GM19239 (cell line): ENCODE measurements around the gene RASAL3.
"Not testable (repeated sequence)": the region's sequence is repeated elsewhere in the genome, so short reads cannot be mapped to it uniquely, and the experiment has no call there.

Experiments used
- DNase-seq: peaks from one replicate; pipeline ENCODE4 v3.0.0; 2011; ENCODE audit warnings: low spot score; ENCODE audit not compliant: insufficient read length
- FAIRE-seq: peaks from 2 replicates; lab custom pipeline; 2011; peaks lifted over from hg19 to GRCh38; lab: Jason Lieb, UNC

Gene RASAL3

GRCh38 chr19:15464394-15465385 is at the start of gene RASAL3:
TSS of gene RASAL3 (minus strand) at chr19:15464544. CDS start at chr19:15464358, 186 bp downstream.
- FAIRE-seq (peak; percentile 97), DNase-seq (no peak)

- FAIRE-seq, result no peak
- DNase-seq, result no peak
Measured at GRCh38 chr19:15511671-15512424, 47.5 kb upstream of the RASAL3 start.

GRCh38 chr19:15508035-15508710 is 43.8 kb upstream of the RASAL3 start, which contains the start of gene CYP4F22:
TSS of gene CYP4F22 (plus strand) at chr19:15508525. CDS start at chr19:15525337, 16,812 bp downstream.
- FAIRE-seq (no peak), DNase-seq (no peak)

- DNase-seq (no peak), FAIRE-seq (no peak)
Measured at GRCh38 chr19:15507068-15508034, 43.0 kb upstream of the RASAL3 start.

- FAIRE-seq, result no peak
- DNase-seq, result no peak
Measured at GRCh38 chr19:15506074-15506571, 41.8 kb upstream of the RASAL3 start.

GRCh38 chr19:15502264-15502663 is 37.9 kb upstream of the RASAL3 start:
- DNase-seq (no peak), FAIRE-seq (no peak)

GRCh38 chr19:15501596-15501995 is 37.3 kb upstream of the RASAL3 start:
- DNase-seq, result no peak
- no peak for FAIRE-seq

GRCh38 chr19:15498910-15499309 is 34.6 kb upstream of the RASAL3 start:
- FAIRE-seq (no peak), DNase-seq (no peak)

GRCh38 chr19:15498156-15498858 is 34.0 kb upstream of the RASAL3 start:
- no peak for DNase-seq
- no peak for FAIRE-seq

- DNase-seq, result no peak
- no peak for FAIRE-seq
Measured at GRCh38 chr19:15495151-15495550, 30.8 kb upstream of the RASAL3 start.

- FAIRE-seq (no peak), DNase-seq (no peak)
Measured at GRCh38 chr19:15488489-15489226, 24.3 kb upstream of the RASAL3 start.

GRCh38 chr19:15487038-15487437 is 22.7 kb upstream of the RASAL3 start:
- no peak for DNase-seq

GRCh38 chr19:15485768-15486167 is 21.4 kb upstream of the RASAL3 start:
- FAIRE-seq, DNase-seq: not testable (repeated sequence)

More at GRCh38 chr19:15487038-15487437, 22.7 kb upstream of the RASAL3 start:
- no peak for FAIRE-seq

- not testable (repeated sequence) for FAIRE-seq, DNase-seq
Measured at GRCh38 chr19:15480996-15481395, 16.7 kb upstream of the RASAL3 start.

GRCh38 chr19:15479391-15480345 is 15.3 kb upstream of the RASAL3 start, which contains the start of gene PGLYRP2:
TSS of gene PGLYRP2 (minus strand) at chr19:15479501. CDS start at chr19:15479371, 130 bp downstream.
- DNase-seq (no peak), FAIRE-seq (no peak)

GRCh38 chr19:15476325-15476724 is 12.0 kb upstream of the RASAL3 start:
- no peak for FAIRE-seq

More at GRCh38 chr19:15476325-15476724, 12.0 kb upstream of the RASAL3 start:
- DNase-seq, result no peak
